ENCODE results near the gene LMNB1. TPM values are rescaled to one million over a fixed set of nuclear protein-coding genes. Genes with fewer than 3 reads are reported as not detected.
"Not testable (repeated sequence)": the region's sequence is repeated elsewhere in the genome, so short reads cannot be mapped to it uniquely, and the experiment has no call there.

Gene LMNB1
- total RNA-seq, 1 donor from 2014 or later, result 3.9 TPM

DNA sequence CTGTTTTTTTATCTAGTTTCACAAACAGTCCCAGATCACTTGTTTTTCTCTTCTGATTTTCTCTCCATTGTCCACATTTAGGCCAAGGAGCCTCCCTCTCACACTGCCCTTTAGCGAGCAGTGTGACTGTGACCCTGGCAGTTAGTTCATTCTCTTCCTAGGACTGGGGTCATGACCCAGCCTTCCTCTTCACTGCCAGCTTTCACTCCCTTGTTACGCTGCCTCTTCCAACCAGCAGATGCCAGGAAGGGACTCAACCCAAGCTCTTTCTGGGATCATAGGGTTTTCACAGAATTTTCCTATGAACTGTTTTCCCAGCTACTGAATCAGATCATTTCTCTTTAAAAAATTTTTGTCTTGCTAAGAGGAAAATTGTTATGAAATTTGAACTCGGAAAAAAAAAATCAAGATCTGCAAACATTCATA, 70.9 kb downstream of the LMNB1 start:
- Histone ChIP-seq H3K4me3 (ENCODE audit: low read depth, low read length) (no peak overlapping the region), H3K36me3 (ENCODE audit: control insufficient read depth, insufficient read depth, low read length) (no peaks in the 10 kb centered on the region), H3K27me3 (ENCODE audit: control insufficient read depth, insufficient read depth, low read length) (no peaks in the 10 kb centered on the region)
- TF ChIP-seq, protein P1, sequence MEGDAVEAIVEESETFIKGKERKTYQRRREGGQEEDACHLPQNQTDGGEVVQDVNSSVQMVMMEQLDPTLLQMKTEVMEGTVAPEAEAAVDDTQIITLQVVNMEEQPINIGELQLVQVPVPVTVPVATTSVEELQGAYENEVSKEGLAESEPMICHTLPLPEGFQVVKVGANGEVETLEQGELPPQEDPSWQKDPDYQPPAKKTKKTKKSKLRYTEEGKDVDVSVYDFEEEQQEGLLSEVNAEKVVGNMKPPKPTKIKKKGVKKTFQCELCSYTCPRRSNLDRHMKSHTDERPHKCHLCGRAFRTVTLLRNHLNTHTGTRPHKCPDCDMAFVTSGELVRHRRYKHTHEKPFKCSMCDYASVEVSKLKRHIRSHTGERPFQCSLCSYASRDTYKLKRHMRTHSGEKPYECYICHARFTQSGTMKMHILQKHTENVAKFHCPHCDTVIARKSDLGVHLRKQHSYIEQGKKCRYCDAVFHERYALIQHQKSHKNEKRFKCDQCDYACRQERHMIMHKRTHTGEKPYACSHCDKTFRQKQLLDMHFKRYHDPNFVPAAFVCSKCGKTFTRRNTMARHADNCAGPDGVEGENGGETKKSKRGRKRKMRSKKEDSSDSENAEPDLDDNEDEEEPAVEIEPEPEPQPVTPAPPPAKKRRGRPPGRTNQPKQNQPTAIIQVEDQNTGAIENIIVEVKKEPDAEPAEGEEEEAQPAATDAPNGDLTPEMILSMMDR (IDR thresholded peaks at IDR 0.05; ENCODE audit: insufficient read depth, low read length, severe bottlenecking), result no peak
- FAIRE-seq (no peak), DNase-seq (ENCODE audit: low read depth) (no peak)

DNA sequence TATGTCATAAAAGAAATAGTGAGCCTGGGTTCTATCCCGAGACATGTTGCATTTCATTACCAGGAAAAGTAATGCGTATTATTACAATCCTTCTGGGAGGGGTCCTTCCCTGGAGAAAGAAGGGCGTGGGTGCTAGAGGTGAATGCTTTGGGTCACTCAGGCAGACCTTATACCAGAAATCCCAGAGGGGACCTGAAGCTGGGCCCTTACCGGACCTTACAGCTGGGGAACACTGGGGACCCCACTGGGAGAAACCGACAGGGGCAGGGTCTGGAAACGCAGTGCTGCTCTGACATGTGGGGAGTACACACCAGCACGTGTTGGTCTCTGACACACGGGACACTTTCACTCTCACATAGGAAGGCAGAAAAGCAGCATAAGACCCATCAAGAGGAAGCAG, 71.3 kb downstream of the LMNB1 start:
- H3K4me3 ChIP-seq (ENCODE audit: low read depth, low read length), result no peak overlapping the region
- H3K27me3 ChIP-seq (ENCODE audit: control insufficient read depth, insufficient read depth, low read length), result no peaks in the 10 kb centered on the region
- no peak for FAIRE-seq
- TF ChIP-seq, protein P1 (IDR thresholded peaks at IDR 0.05; ENCODE audit: insufficient read depth, low read length, severe bottlenecking), result no peak
- no peaks in the 10 kb centered on the region for H3K36me3 ChIP-seq (ENCODE audit: control insufficient read depth, insufficient read depth, low read length)
- DNase-seq (ENCODE audit: low read depth), result no peak

DNA sequence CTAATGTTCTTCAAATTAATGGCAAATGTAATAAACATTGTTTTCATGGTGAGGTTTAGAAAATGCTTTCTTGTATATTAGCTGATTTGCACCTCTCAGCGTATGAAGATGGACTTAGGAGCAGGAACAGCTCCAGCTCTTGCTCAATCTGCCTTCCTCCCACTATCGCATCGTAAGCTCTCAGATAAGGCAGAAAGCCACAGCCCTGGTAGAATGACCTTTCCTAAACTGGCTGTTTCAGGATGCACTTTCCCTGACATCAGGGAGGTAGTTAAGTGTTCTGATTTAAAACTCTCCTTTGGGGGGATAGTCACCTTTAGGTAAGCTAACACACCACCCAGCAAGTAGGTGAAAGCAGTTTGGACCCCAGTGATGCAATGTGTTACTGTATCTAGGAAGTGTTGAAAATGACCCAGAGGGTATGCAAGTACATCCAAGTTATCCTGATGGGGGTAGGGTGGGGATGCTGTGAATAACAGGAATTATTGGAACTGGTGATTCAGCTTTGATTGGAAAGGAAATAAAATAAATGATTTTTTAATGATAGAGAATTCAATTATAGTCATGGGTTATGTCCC, 72.3 kb downstream of the LMNB1 start:
- Histone ChIP-seq H3K27me3 (ENCODE audit: control insufficient read depth, insufficient read depth, low read length) (no peaks in the 10 kb centered on the region), H3K4me3 (ENCODE audit: low read depth, low read length) (no peak overlapping the region), H3K36me3 (ENCODE audit: control insufficient read depth, insufficient read depth, low read length) (no peaks in the 10 kb centered on the region)
- DNase-seq (ENCODE audit: low read depth) (no peak), FAIRE-seq (no peak)
- TF ChIP-seq, protein P1 (IDR thresholded peaks at IDR 0.05; ENCODE audit: insufficient read depth, low read length, severe bottlenecking), result no peak

DNA sequence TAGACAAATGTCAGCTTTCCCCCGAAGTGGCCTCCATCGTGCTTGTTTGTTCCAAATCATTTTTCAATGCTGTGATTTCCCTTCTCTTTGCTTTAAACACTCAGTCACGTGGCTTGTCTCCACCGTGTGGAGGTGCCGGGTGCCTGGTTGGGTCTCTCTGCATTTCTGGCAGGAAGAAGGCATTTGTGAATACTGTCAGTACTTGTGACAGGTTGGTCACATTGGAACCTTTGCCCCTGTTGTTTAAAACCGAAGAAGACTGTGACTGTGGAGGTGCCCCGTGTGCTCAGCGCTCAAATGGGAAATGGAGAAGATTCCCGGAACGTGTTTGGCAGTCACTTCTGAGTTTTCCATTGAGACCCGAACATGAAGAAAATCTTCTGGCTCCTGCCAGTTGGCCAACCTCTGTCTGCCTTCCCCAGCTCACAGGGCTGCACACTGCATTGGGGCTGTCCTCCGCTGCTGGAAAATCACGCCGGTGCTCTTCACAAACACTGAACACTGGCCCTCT, 74.6 kb downstream of the LMNB1 start:
- Histone ChIP-seq H3K36me3 (ENCODE audit: control insufficient read depth, insufficient read depth, low read length) (no peaks in the 10 kb centered on the region), H3K4me3 (ENCODE audit: low read depth, low read length) (no peak overlapping the region), H3K27me3 (ENCODE audit: control insufficient read depth, insufficient read depth, low read length) (no peaks in the 10 kb centered on the region)
- FAIRE-seq (no peak), DNase-seq (ENCODE audit: low read depth) (no peak)
- TF ChIP-seq, protein P1 (IDR thresholded peaks at IDR 0.05; ENCODE audit: insufficient read depth, low read length, severe bottlenecking), result no peak

DNA sequence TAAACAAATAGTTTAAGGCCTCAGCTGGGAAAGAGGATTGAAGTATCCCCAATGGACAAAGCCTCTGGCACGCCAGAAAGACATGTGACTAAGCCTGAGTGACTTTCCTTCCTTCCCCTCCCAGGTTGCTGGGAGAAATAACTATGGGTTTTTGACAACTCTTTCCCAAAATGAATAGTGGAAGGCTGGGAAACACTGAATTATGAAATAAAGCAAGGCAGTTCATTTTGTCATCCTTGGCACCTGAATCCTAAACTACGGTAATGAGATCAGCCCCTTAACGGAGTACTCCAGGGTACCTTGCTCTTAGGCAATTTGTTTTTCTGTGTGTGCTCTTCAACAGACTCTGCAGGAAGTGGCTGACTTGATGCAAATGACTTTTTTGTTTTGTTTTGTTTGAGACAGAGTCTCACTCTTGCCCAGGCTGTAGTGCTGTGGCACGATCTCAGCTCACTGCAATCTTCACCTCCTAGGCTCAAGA, 75.2 kb downstream of the LMNB1 start:
- no peak overlapping the region for H3K4me3 ChIP-seq (ENCODE audit: low read depth, low read length)
- TF ChIP-seq, protein P1 (IDR thresholded peaks at IDR 0.05; ENCODE audit: insufficient read depth, low read length, severe bottlenecking), result no peak
- no peak for DNase-seq (ENCODE audit: low read depth)
- FAIRE-seq, result no peak
- H3K27me3 ChIP-seq (ENCODE audit: control insufficient read depth, insufficient read depth, low read length), result no peaks in the 10 kb centered on the region
- H3K36me3 ChIP-seq (ENCODE audit: control insufficient read depth, insufficient read depth, low read length), result no peaks in the 10 kb centered on the region

DNA sequence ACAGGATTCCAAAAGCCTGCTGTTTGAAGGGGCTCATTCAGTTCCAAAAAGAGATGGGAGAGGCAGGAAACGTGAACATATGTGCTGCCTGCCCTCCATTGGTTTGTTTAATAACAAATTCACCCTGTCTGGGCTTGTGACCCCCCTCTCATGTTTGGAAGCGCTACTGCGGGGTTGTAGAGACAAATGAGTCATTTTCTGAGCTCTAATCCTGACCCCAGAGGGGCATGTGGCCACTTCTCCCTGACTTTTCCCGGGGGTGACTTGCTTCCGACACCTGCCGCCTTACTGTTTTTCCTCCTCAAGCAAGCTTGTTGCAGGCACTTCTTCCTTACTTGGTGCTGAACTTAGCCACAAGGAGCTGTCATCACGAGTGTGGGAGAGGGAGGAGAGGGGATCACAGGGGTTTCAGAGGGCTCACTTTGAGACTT, 75.9 kb downstream of the LMNB1 start:
- FAIRE-seq (no peak), DNase-seq (ENCODE audit: low read depth) (no peak)
- Histone ChIP-seq H3K27me3 (ENCODE audit: control insufficient read depth, insufficient read depth, low read length) (no peaks in the 10 kb centered on the region), H3K4me3 (ENCODE audit: low read depth, low read length) (no peak overlapping the region), H3K36me3 (ENCODE audit: control insufficient read depth, insufficient read depth, low read length) (no peaks in the 10 kb centered on the region)
- TF ChIP-seq, protein P1 (IDR thresholded peaks at IDR 0.05; ENCODE audit: insufficient read depth, low read length, severe bottlenecking), result no peak

DNA sequence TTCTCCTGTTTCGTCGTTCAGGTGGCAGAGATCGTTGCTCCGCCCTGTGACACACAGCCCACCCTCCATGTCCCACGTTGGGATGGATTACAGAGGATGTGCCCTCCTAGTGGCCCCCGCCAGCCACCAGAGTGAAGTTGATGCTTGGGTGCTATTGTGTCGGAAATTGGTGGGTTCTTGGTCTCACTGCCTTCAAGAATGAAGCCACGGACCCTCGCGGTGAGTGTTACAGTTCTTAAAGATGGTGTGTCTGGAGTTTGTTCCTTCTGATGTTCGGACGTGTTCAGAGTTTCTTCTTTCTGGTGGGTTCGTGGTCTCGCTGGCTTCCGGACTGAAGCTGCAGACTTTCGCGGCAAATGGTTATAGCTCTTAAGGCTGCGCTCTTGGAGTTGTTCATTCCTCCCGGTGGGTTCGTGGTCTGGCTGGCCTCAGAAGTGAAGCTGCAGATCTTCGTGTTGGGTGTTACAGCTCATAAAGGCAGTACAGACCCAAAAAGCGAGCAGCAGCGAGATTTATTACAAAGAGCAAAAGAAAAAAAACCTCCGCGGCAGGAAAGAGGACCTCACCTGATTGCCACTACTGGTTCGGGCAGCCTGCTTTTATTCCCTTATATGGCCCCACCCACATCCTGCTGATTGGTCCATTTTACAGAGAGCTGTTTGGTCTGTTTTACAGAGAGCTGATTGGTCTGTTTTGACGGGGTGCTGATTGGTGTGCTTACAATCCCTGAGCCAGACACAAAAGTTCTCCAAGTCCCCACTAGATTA, 76.8 kb downstream of the LMNB1 start:
- not testable (repeated sequence) for FAIRE-seq; H3K4me3 ChIP-seq (ENCODE audit: low read depth, low read length); H3K36me3 ChIP-seq (ENCODE audit: control insufficient read depth, insufficient read depth, low read length); H3K27me3 ChIP-seq (ENCODE audit: control insufficient read depth, insufficient read depth, low read length); DNase-seq (ENCODE audit: low read depth)

Measured in bronchial epithelial cell (primary cell).